HG03354 (cell line): ENCODE data around the gene CBS.
"Not testable (repeated sequence)": the region's sequence is repeated elsewhere in the genome, so short reads cannot be mapped to it uniquely, and the experiment has no call there.

ENCODE experiments used
- ATAC-seq: cut with Tn5 transposase; IDR thresholded peaks from one replicate; pipeline ENCODE4 v1.9.1; 2021; ENCODE audit warnings: mild to moderate bottlenecking; ENCODE audit not compliant: unreplicated experiment, poor library complexity, severe bottlenecking

The CBS gene

DNA sequence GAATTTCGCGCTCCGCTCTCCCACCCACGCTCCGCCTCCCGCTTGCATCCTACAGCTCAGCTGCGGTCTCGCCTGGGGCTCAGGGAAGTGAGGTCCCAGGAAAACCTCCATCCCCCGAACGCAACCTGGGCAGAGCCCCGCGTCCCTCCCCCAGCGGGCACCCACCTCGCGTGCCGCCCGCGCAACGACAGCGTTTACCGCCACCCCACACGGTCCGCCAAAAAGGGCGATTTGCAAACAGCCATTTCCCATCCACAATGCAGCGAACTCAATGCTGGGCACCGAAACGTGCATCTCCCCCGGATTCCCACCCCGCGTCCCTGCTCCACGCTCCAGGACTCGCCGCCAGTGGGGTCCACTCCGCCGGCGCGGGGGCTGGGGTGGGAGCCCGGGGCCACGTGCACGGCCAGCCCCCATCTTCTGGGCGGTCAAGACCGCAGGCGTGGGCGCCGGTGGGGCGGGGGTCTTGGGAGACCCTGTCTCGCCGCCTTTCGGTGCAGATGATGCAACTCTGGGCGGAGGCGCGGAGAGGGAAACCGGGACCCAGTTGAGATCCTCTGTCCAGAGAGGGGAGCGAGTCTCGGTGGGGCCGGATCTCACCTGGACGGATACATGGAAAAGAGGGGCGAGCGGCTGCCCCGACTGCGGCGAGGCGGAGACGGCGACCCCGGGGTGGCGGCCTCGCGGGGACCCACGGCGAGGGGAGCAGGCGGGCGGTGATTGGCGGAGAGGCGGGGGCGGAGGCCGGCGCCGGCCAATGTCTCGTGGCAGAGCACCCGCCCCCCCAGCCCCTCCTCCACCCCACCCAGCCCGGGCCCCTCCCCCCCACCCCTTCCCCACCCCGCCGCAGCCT lies at the start of gene CBS:
CBS (minus strand) TSS at position 666 of the 853 bp plus-strand sequence. CDS start 3,642 bp downstream, outside the sequence.
- ATAC-seq = not testable (repeated sequence)

DNA sequence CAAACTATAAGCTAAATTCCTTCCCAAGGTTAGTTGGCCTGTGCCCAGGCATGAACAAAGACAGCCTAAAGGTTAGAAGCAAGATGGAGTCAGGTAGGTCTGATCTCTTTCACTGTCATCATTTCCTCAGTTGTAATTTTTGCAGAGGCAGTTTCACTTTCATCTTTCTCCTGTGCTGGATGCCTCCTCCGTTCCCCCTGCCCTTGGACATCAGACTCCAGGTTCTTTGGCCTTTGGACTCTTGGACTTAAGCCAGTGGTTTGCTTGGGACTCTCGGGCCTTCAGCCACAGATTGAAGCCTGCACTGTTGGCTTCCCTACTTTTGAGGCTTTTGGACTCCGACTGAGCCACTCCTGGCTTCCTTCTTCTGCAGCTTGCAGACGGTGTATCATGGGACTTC lies 40.3 kb upstream of the CBS start:
- not testable (repeated sequence) for ATAC-seq

DNA sequence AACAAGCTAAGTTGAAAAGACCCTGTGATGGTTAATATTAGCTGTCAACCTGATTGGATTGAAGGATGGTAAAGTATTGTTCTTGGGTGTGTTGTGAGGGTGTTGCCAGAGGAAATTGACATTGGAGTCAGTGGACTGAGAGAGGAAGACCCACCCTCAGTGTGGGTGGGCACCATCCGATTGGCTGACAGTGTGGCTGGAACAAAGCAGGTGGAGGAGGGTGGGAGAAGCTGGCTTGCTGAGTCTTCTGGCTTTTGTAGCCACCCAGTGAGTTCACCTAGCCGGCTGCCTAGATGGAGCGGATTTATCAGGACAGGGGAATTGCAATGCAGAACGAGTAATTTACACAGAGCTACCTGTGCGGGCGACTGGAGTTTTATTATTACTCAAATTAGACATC lies 38.8 kb upstream of the CBS start:
- not testable (repeated sequence) for ATAC-seq

DNA sequence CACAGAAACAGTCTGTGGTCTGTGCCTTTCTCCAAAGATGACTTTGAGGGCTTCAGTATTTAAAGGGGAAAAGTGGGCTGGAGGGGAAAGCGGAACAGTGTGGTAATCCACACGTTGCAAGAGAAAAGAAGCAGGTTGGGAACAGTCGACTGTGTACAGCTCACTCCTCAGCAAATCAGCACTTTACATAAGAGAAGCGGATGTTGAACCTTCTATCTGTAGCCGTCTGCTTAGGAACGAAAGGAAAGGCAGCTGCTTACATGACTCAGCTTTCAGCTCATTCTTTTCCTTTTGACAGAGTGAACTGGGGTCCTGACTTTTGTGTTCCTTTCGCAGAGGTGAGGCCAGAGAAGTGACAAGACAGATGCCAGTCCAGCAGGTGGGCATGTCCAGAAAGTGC lies 33.4 kb upstream of the CBS start:
- ATAC-seq = peak; percentile 29

DNA sequence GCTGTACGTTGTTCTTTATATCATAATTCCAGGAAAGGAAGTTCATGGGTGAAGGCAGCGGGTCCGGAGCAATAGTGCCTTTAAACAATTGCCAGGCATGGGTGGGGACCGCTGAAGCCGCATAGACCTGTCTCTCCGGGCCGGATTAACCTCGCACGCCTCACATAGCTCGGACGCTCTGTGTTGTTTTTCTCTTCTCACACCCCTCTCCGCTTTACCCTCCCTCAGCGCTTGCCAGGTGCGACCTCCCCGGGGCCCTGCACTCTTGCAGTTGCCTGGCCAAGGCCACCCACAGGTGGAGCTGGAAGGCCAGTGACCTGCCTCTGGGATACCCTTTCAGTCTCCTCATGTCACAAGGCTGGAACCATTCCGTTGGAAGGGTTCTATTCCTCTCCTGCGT lies 32.5 kb upstream of the CBS start:
- ATAC-seq = not testable (repeated sequence)

DNA sequence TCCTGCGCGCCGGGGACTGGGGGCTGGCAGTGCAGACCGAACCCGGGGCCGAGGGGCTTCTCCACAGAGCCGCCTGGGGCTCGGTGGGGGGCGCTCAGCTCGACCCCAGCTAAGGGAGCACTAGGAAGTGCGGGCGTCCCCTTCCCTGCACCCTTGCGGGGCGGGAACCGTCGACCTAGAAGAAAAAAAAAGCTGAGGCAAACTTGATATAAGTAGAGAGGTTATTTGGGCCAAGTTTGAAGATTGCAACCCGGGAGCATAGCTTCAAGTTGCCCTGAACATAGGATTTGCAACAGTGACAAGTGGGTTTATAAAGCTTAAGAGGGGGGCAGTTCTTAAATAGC lies 32.1 kb upstream of the CBS start:
- peak; percentile 15 for ATAC-seq

DNA sequence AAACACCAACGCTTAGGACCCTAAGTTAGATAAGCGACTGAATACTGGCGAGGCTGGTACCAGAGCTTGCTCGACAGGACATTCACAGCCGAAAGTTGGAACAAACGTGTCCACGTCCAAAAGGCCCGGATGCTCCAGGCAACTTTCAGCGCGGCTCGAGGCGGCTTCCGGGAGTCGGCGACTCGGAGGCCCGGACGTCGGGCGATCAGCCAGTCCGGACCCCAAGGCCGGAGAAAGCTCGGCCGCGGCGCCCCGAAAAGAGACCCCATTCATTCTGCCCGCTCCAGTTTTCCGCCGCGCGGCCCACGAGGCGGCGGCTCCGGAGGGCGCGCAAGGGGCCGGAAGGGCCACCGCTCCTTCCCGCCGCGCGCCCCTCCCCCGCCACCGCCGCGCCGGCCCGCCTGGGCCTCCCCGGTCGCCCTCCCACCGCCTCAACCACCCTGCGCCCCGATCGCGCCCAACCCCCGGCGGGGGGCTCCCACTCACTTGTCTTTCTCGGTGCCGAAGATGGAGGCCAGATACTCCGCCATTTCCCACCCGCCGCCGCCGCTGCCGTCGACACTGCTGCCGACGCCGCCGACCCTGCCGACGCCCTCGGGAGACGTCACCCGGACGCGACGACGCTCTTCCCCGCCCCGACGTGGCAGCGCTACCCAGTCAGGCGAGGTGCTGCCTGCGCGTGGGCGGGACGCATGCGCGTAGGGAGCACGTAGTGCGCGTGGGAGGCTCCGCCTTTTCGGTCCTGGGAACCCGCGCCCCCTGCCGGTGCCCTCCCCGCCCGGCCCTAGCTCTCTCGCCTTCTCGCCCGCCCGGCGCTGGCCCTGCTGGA lies 31.5 kb upstream of the CBS start, which contains the start of gene U2AF1:
U2AF1 (minus strand) TSS at position 606 of the 829 bp plus-strand sequence; CDS start at position 530, 76 bp downstream.
- peak; percentile 78 for ATAC-seq

DNA sequence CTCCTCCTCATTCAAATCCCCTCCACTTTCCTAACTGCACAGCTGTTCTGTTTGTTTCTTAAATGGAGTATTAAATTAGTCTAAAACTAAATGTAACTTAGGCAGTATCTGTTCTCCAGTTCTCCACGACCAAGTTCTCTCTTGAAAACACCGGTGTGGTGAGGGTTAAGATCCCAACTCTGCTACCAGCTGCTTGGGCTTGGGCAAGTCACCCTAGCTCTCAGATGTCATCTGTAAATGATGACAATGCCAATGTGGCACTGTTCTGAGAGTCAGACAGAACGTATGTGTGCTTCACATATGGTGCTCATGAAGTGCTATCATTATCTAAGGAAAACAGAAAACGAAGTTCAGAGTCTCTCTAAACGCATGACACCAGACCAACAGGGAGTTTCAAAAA lies 29.0 kb upstream of the CBS start:
- not testable (repeated sequence) for ATAC-seq

DNA sequence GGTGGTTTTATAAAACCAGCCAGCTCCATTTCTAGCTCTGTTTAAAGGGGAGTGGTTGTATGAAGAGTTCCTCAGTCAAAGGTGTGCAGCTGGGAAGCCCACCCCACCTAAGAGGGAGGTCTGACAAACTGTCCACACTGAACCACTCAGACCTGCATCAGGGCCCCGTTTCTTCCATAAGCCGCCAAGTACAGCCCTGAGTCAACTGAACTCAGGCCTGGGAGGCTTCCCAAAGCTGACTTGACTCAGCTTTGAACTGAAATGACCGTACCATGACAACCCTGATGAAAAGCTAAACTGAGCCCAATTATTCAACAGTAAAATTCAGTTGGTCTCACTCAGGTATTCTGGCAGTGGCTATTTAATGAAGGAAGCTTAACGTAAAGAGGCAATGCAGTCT lies 26.6 kb upstream of the CBS start:
- ATAC-seq = not testable (repeated sequence)

DNA sequence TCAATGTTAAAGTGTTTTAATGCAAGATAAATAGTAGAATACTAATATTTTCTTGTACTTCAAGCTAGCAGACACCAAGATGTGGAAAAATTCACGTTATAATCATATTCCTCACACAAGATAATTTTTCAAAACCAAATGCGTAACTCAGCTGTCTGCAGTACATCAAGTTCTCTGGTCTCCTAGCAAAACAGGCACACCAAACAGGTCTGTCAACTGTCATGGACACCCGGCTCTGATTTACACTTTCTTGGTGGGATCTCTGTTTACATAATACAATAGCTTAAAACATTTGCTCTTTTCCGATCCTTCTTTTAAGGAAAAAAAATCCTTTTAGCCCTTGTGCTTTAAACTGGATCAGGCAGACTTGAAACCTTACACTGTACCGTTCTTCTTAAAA lies 26.0 kb upstream of the CBS start:
- not testable (repeated sequence) for ATAC-seq

DNA sequence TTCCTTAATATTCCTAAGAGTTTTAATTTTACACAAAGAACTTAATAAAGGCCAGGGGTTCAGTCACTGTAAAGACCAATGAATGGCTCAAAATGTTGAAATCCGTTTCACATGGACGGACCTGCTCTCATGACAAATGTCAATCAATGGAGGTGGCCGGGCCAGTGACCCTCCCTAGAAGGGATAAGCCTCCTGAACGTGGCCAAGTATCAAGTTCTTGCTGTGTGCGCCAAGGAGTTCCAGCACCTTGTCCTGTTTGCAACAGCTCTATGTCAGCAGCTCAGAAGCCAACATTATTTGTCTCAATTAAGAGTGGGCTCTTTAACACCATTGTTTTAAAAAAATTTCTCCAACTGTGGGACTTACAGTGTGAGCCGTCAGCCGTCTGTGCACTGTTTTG lies 25.4 kb upstream of the CBS start:
- ATAC-seq = not testable (repeated sequence)

DNA sequence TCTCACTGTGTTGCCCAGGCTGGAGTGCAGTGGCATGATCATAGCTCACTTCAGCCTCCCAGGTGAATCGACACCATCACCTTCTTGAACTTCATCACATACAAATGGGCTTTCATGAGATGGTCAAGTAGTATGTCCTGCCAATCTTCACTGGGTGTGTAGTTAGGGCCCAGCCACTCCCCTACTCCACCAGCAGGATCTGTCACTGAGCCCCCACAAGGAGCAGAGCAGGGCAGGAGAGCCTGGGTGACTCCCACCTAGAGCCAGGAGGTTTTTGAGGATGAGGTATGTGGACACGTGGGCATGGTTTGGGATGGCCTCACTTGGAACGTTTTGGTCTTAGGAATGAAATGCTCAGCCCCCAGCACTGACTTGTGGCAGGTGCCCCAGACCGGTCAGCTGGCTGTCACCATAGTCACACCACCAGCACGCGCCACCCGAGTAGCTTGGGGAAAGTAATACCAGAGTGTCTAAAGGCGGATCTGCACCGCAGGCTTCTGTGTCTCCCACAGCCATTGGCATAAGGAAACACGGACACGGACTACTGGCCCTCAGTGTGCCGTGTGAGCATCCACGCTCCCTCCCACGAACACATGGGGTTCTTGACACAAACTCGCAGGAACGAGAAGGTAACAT lies 16.5 kb upstream of the CBS start:
- not testable (repeated sequence) for ATAC-seq

DNA sequence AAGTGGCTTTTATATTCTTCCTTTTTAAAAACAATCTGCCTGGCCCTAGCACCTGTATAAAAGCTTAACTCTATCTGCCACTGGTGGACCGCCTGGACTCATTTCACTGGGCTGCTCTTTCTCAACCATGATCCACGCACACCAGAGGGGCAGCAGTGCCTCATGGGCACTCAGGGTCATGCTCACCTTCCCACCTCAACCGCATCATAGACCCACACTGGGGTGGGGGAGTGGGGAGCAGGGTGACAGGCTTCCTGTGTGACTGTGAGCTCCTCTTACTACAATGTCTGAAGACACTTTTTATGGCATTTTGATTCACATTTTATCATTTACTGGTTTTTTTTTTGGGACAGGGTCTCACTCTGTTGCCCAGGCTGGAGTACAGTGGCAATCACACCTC lies 15.3 kb upstream of the CBS start:
- not testable (repeated sequence) for ATAC-seq

DNA sequence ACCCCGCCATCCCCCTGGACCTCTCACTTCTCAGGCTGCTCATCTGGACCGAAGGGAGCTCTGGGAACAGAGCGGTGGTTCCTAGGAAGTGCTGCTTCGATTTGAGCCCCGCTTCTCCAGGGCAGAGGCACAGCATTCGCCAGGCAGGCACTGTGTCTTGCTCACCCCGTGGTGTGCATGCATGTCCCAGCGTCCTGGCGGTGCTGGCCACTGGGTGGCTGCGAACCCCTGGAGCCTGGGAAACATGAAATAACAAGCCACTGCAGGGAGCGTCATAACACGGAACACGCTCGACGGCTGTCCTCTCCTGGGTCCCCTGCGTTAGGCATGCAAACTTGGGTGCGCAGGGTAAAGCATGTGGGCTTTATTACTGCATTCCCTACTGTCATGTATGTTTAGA lies 13.8 kb upstream of the CBS start:
- ATAC-seq = not testable (repeated sequence)

DNA sequence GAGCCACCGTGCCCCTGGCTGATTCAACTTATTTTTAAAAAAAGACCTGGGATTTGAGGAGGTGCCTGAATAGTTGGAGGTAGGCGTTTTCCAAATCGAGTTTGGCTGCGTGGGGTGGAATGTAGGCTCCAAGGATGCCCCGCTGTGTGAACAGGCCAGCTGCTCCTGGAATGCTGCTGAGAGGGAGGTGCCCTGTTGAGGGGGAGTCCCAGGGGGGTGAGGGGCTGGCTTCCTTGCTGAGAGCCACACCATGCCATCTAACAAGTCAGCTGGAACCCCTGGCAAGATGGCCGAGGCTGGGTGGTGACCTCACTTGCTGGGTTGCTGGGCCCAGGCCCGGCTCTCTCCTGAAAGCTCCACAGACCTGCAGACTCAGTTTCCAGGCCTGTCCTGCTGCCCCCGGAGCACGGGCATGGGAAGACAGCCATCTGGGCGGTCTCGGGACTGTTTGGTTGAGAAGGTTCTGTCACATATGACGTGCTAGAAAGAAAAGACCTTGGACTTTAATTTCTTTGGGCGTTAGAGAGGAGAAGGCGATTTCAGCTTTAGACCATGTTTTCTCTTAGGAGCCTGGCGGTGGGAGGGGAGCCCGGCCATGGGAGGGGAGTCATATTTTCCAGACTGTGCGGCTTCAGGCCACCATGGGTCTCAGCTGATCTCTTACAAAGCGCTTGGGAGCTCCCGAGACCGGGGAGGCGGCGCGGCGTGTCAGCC lies 7.1 kb upstream of the CBS start:
- ATAC-seq = not testable (repeated sequence)

DNA sequence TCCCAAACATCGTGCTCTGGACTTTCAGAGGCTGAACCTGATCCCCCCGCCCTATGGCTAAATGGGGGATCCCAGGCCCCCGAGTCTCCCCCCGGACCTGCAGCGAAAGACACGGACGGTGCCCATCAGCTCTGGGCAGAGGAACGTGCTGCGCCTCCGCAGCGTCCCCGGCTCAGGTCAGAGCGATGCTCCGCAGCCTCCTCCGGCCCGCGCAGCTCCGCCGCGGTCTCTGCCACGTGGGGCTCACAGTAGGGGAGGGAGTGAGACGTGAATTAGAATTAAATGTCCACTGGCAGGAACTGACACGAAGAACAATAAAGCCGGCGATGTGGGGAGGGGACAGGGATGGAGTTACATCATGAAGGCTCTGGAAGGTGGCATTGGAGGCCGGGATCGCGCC lies 1.0 kb upstream of the CBS start:
- ATAC-seq = not testable (repeated sequence)

DNA sequence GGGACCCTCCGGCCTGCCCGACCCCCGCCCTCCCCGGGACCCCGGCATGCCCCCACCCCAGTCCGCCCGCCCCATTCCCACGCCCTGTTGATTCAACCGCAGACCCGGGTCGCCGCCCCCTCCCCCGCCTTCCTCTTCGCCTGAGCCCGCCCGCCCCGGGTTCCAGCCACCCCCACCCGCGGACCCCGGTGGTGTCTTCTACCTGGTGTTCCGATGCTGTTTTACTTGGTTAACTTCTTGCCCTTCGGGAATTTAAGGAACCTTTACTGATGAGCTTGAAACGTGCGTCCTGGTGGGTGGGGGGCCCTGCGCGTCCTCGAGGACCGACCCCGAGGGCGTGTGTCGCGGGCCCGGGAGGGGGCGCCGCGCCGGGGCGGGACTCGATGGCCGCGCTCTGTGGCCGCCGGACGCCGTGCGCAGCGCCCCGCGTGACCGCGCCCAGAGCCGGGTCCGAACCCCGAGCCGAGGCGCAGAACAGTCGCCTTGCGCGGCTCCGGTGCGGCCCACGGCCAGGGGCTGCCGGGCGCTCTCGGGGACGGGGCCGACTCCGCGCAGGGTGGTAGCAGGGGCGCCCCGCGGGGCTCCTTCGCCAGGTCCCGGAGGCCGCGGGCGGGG lies 495 bp upstream of the CBS start:
- ATAC-seq = not testable (repeated sequence)

DNA sequence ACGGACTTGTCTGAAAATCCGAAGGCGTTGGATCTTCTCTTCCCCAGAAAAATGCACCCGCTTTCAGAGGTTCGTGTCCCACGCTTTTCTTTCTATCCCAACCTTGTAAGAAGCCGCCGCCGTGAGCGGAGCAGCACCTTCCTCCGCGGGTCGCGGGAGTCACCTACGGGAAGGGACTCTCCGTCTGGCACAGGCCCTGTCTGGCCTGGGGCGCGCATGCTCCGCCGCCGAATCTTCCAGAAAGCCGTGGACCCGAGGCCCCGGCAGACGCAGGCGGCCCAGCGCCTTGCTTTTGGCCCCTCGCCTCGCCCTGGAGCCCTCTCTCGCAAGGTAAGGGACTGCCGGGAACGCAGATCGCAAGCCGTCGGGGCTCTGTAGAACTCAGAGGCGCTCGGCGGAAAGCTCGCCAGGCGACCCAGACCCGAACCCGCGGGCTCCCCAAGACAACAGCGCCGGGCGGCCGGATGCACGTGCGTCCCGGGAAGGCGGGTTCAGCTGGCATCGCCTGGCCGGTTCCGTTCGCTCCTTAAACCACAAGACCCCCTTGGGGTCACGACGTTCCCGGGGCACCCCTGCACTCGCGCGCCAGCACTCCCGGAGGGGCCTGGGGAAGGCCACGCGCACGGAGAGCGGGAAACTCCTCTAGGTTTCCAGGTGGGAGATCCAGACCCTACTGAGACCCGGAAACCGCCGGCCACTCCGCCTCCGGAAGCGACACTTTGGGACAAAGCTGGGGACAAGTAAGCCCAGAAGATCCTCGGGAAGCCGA lies 1.1 kb downstream of the CBS start:
- ATAC-seq = not testable (repeated sequence)
